ENCODE results near the gene INAFM1. TPM values are rescaled to one million over a fixed set of nuclear protein-coding genes. Genes with fewer than 3 reads are reported as not detected.
"Not testable (repeated sequence)": the region's sequence is repeated elsewhere in the genome, so short reads cannot be mapped to it uniquely, and the experiment has no call there.

INAFM1 gene
- total RNA-seq, 1 donor from 2014 or later = 9.3 TPM

DNA sequence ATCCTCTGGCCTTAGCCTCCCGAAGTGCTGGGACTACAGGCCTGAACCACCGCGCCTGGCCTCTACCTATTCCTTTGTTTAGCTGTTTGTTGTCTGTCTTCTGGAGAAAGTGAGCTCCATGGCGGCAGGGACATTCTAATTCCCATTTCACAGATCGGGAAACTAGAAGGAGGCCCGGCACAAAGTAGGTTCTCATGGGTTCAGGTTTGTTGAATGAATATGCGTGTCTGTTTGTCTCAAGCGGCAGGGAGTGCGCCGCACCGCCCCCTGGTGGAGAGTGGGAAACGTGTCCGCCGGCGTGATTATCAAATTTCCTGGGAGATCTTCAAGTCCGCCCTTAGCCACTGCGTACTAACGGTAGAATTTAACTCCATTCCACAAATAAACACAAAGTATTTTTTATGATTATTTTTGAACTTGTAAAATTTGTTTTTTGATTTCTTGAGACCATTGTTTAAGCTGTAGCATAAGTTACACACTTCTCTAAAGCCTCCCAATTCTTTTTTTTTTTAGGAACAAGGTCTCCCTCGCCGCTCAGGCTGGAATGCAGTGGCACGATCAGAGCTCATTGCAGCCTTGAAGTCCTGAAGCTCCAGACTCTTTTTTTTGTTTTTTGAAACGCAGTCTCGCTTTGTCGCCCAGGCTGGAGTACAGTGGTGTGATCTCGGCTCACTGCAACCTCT lies 27.2 kb upstream of the INAFM1 start:
- H3K27ac Mint-ChIP-seq = peak overlapping the region; percentile 48

DNA sequence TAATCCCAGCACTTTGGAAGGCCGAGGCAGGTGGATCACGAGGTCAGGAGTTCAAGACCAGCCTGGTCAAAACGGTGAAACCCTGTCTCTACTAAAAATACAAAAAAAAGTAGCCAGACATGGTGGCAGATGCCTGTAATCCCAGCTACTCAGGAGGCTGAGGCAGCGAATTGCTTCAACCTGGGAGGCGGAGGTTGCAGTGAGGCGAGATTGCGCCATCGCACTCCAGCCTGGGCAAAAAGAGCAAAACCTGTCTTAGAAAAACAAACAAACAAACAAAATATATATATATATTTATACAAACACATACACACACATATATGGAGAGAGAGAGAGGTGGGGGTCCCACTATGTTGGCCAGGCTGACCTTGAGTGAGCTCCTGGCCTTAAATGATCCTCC lies 21.7 kb upstream of the INAFM1 start:
- H3K9me3 Mint-ChIP-seq; H3K27ac Mint-ChIP-seq; H3K27me3 Mint-ChIP-seq (ENCODE audit: insufficient read depth); H3K36me3 Mint-ChIP-seq (ENCODE audit: low read depth); intact Hi-C loops (cut with micrococcal nuclease); DNase-seq (ENCODE audit: low spot score); H3K4me3 Mint-ChIP-seq; H3K4me1 Mint-ChIP-seq (ENCODE audit: low read depth): not testable (repeated sequence)

More for the DNA sequence above, 27.2 kb upstream of the INAFM1 start:
- no peaks in the 10 kb centered on the region for H3K9me3 Mint-ChIP-seq
- H3K36me3 Mint-ChIP-seq (ENCODE audit: low read depth) = no peaks in the 10 kb centered on the region
- intact Hi-C loops (cut with micrococcal nuclease) = loop anchor here (1.0 kb wide), 2 partner anchors 117 to 234 kb away; partner anchors contain the start of gene SAE1
- H3K4me1 Mint-ChIP-seq (ENCODE audit: low read depth) = peaks cover 10% of the 10 kb centered on the region
- peaks cover 2% of the 10 kb centered on the region for H3K27me3 Mint-ChIP-seq (ENCODE audit: insufficient read depth)
- DNase-seq (ENCODE audit: low spot score) = peak; percentile 69
- H3K4me3 Mint-ChIP-seq = no peak overlapping the region

- intact Hi-C loops (cut with micrococcal nuclease) = no loop called here
- H3K27me3 Mint-ChIP-seq (ENCODE audit: insufficient read depth) = peaks cover 2% of the 10 kb centered on the region
- no peaks in the 10 kb centered on the region for H3K9me3 Mint-ChIP-seq
- H3K4me3 Mint-ChIP-seq = no peak overlapping the region
- peaks cover 7% of the 10 kb centered on the region for H3K36me3 Mint-ChIP-seq (ENCODE audit: low read depth)
- peaks cover 14% of the 10 kb centered on the region for H3K4me1 Mint-ChIP-seq (ENCODE audit: low read depth)
- no peak overlapping the region for H3K27ac Mint-ChIP-seq
- no peak for DNase-seq (ENCODE audit: low spot score)
These were observed 21.2 kb upstream of the INAFM1 start for GRCh38 chr19:47253467-47253881.

- intact Hi-C loops (cut with micrococcal nuclease) = no loop called here
- no peak overlapping the region for H3K4me3 Mint-ChIP-seq
- no peak for DNase-seq (ENCODE audit: low spot score)
- H3K27me3 Mint-ChIP-seq (ENCODE audit: insufficient read depth) = peaks cover 2% of the 10 kb centered on the region
- H3K27ac Mint-ChIP-seq = no peak overlapping the region
- H3K9me3 Mint-ChIP-seq = no peaks in the 10 kb centered on the region
- H3K4me1 Mint-ChIP-seq (ENCODE audit: low read depth) = peaks cover 19% of the 10 kb centered on the region
- peaks cover 12% of the 10 kb centered on the region for H3K36me3 Mint-ChIP-seq (ENCODE audit: low read depth)
These were observed 20.7 kb upstream of the INAFM1 start for GRCh38 chr19:47253970-47254369.

DNA sequence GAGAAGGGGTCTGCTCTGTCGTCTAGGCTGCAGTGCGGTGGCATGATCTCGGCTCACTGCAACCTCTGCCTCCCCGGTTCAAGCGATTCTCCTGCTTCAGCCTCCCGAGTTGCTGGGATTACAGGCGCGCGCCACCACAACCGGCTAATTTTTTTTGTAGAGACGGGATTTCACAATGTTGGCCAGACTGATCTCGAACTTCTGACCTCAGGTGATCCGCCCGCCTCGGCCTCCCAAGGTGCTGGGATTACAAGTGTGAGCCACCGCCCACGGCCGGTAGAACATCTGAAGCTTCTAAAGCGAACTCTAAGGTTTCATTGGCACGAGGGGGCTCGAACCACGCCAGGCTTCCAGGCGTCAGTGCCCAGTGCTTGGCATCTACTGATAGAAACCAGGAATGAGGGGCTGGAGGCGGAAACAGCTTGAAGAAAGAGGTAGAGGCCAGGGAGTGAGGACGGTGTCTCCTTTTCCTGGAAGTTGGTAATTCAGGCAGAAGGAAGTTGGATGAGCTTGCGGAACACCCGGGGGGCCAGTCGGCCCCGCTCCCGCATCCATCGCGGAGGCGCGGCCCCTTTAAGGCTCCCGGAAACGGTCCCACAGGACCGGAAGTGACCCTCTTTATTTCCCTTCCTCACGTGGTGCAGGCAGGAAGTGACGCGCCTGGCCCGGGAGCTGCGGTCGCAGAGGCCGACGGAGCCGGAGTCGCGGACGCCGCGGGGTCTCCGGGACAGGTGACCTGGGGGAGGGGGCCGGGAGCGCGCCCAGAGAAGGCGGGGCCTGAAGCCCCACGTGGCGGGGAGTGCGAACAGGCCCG lies 18.6 kb upstream of the INAFM1 start, which contains the start of gene CCDC9:
Gene CCDC9, plus strand, starts transcription at position 647 of the 814 bp plus-strand sequence. CDS start 1,876 bp downstream, outside the sequence.
- Mint-ChIP-seq H3K4me1 (ENCODE audit: low read depth) (peaks cover 31% of the 10 kb centered on the region), H3K4me3 (peak within 1 kb of the TSS; percentile 86), H3K27ac (peak within 1 kb of the TSS; percentile 95), H3K9me3 (no peaks in the 10 kb centered on the region), H3K36me3 (ENCODE audit: low read depth) (peaks cover 29% of the 10 kb centered on the region), H3K27me3 (ENCODE audit: insufficient read depth) (peaks cover 2% of the 10 kb centered on the region)
- intact Hi-C loops (cut with micrococcal nuclease) = loop anchor here (1.0 to 2.0 kb wide), 4 partner anchors 12 to 595 kb away; partner anchors contain the start of genes DACT3 and ZC3H4
- DNase-seq (ENCODE audit: low spot score) = peak; percentile 93

- intact Hi-C loops (cut with micrococcal nuclease) = loop anchor here (1.0 to 2.0 kb wide), 10 partner anchors 13 to 623 kb away; partner anchors contain the start of genes BBC3, DACT3, DHX34 and INAFM1
- Mint-ChIP-seq H3K27ac (peak overlapping the region; percentile 95), H3K4me3 (peak overlapping the region; percentile 86), H3K27me3 (ENCODE audit: insufficient read depth) (peaks cover 2% of the 10 kb centered on the region), H3K36me3 (ENCODE audit: low read depth) (peaks cover 30% of the 10 kb centered on the region), H3K9me3 (no peaks in the 10 kb centered on the region), H3K4me1 (ENCODE audit: low read depth) (peaks cover 31% of the 10 kb centered on the region)
- peak; percentile 99 for DNase-seq (ENCODE audit: low spot score)
These were observed 17.8 kb upstream of the INAFM1 start for GRCh38 chr19:47256693-47257410.

GRCh38 chr19:47257411-47258169 lies 17.1 kb upstream of the INAFM1 start:
- H3K36me3 Mint-ChIP-seq (ENCODE audit: low read depth) = peaks cover 35% of the 10 kb centered on the region
- intact Hi-C loops (cut with micrococcal nuclease) = loop anchor here (1.0 to 2.0 kb wide), 8 partner anchors 17 to 623 kb away; partner anchors contain the start of genes BBC3, DACT3, DHX34 and INAFM1
- H3K9me3 Mint-ChIP-seq = no peaks in the 10 kb centered on the region
- DNase-seq (ENCODE audit: low spot score) = no peak
- H3K27ac Mint-ChIP-seq = peak overlapping the region; percentile 95
- peaks cover 2% of the 10 kb centered on the region for H3K27me3 Mint-ChIP-seq (ENCODE audit: insufficient read depth)
- peaks cover 31% of the 10 kb centered on the region for H3K4me1 Mint-ChIP-seq (ENCODE audit: low read depth)
- peak overlapping the region; percentile 86 for H3K4me3 Mint-ChIP-seq

DNA sequence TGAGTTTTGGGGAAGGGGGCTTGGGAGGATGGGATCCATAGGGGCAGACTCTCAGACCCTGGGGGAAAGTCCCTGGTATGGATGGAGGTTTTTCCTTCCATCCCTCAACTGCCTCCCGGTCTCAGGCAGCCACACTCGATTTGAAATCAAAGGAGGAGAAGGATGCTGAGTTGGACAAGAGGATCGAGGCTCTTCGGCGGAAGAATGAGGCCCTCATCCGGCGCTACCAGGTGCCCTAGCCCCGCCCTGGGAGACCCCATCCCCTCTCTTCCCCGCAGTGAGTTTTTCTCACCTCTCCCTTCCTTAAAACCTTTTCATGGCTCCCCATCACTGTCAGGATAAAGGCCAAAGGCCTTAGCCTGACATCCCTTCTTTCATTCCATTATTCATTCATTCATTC lies 16.3 kb upstream of the INAFM1 start:
- Mint-ChIP-seq H3K36me3 (ENCODE audit: low read depth) (peaks cover 35% of the 10 kb centered on the region), H3K27ac (peak overlapping the region; percentile 47), H3K27me3 (ENCODE audit: insufficient read depth) (peaks cover 2% of the 10 kb centered on the region), H3K4me1 (ENCODE audit: low read depth) (peaks cover 31% of the 10 kb centered on the region), H3K9me3 (no peaks in the 10 kb centered on the region), H3K4me3 (peak overlapping the region; percentile 56)
- DNase-seq (ENCODE audit: low spot score) = no peak
- intact Hi-C loops (cut with micrococcal nuclease) = no loop called here

DNA sequence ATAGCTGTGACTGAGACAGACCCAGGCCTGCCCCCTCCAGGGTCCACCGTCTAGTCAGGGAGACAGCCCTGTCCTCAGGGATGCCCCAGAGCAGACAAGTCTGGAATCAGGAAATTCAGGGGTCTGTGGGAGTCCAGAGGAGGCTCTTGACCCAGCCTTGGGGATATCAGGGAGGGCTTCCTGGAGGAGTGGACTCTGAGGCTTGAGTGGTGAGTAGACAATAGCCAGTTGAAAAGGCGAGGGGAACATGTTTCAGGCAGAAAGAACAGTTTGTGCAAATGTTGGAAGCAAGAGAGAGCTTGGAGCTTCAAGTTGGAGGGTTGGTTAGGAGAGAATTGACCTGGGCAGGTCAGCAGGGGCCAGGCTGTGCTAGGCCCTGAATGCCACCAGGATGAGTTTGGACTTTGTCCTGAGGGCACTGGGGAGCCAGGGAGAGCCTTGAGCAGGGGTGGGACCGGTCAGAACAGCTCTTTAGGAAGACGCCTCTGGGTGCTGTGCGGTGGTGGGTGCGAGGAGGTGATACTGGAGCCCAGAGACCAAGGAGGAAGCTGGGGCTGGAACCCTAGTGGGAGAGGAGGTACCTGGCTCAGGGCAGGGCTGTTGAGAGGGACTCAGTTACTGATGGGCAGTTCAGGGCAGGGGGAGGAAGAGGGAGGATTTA lies 15.7 kb upstream of the INAFM1 start:
- Mint-ChIP-seq H3K4me3 (peak overlapping the region; percentile 56), H3K36me3 (ENCODE audit: low read depth) (peaks cover 35% of the 10 kb centered on the region)

GRCh38 chr19:47260476-47260875 lies 14.2 kb upstream of the INAFM1 start:
- no peaks in the 10 kb centered on the region for H3K9me3 Mint-ChIP-seq
- H3K36me3 Mint-ChIP-seq (ENCODE audit: low read depth) = peaks cover 42% of the 10 kb centered on the region
- H3K4me3 Mint-ChIP-seq = no peak overlapping the region
- intact Hi-C loops (cut with micrococcal nuclease) = no loop called here
- DNase-seq (ENCODE audit: low spot score) = no peak
- H3K27ac Mint-ChIP-seq = peak overlapping the region; percentile 38
- peaks cover 31% of the 10 kb centered on the region for H3K4me1 Mint-ChIP-seq (ENCODE audit: low read depth)
- peaks cover 2% of the 10 kb centered on the region for H3K27me3 Mint-ChIP-seq (ENCODE audit: insufficient read depth)

More for the DNA sequence above, 15.7 kb upstream of the INAFM1 start:
- DNase-seq (ENCODE audit: low spot score) = no peak
- peaks cover 2% of the 10 kb centered on the region for H3K27me3 Mint-ChIP-seq (ENCODE audit: insufficient read depth)
- intact Hi-C loops (cut with micrococcal nuclease) = no loop called here
- H3K9me3 Mint-ChIP-seq = no peaks in the 10 kb centered on the region
- H3K27ac Mint-ChIP-seq = peak overlapping the region; percentile 47
- peaks cover 31% of the 10 kb centered on the region for H3K4me1 Mint-ChIP-seq (ENCODE audit: low read depth)

DNA sequence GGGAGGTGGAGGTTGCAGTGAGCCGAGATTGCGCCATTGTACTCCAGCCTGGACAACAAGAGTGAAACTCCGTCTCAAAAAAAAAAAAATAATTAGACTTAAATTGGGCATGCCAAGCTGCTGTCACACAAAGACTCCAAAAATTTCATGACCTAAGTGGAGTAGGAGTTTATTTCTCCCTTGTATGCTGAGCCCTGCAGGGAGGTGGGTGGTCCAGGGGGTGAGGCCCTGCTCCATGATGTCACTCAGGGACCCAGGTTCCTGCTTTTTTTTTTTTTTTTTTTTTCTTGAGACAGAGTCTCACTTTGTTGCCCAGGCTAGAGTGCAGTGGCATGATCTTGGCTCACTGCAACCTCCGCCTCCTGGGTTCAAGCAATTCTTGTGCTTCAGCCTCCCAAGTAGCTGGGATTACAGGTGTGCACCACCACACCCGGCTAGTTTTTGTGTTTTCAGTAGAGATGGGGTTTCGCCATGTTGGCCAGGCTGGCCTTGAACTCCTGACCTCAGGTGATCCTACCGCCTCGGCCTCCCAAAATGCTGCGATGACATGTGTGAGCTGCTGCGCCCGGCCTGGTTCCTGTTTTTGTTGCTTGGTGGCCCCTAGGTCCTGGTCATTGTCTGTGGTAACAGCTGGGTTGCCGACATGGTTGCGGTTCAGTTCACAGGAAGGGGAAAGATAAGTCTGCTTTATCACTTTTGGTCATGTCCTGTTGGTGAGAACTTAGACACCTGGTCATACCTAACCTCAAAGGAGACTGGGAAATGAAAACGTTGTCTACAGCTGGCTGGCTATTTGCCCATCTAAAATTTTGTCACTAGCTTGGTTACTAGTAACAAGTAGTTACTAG lies 12.5 kb upstream of the INAFM1 start:
- Mint-ChIP-seq H3K36me3 (ENCODE audit: low read depth) (peaks cover 47% of the 10 kb centered on the region), H3K4me1 (ENCODE audit: low read depth) (peaks cover 30% of the 10 kb centered on the region)
- H3K27me3 Mint-ChIP-seq (ENCODE audit: insufficient read depth); H3K27ac Mint-ChIP-seq; H3K9me3 Mint-ChIP-seq; intact Hi-C loops (cut with micrococcal nuclease); DNase-seq (ENCODE audit: low spot score); H3K4me3 Mint-ChIP-seq: not testable (repeated sequence)

Measured in activated T-helper 1 cell treated with anti-CD3 and anti-CD28 coated beads, Interleukin-12 subunit alpha, Interleukin-12 subunit beta, Interleukin-2, Interleukin-4 antibody, amounts not matched to agents 30 ng/mL and 10 ng/mL and 1 ng/mL, durations not matched to agents 14 hours and 24 hours and 36 hours (primary cell).